ENCODE results near the gene FBXO31.

Gene FBXO31

DNA sequence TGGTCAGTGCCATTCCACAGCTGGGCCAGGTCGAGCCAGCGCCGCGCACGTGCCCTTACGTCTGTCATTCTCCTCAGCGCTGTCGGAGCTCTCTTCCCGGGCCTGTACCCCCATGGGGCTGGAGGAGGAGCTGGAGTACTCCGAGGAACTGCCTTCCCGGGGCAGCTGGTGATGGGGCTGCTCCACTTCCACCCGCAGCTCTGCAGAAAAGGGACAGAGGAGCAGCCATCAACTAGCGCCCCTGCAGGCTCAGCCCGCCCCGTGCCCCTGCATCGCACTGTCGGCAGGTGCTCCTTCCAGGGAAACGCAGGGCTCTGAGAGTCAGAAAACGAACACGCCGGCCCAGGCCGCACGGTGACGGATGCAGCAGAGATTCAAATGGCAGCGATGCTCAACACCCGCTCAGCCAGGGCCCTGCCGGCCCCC, 29.4 kb upstream of the FBXO31 start:
- Histone ChIP-seq H3K9ac (ENCODE audit: low read depth, low read length) (no peak overlapping the region), H4K20me1 (ENCODE audit: insufficient read depth, low read length) (no peaks in the 10 kb centered on the region), H3K27me3 (ENCODE audit: insufficient read depth, low read length, poor library complexity) (no peaks in the 10 kb centered on the region), H3K9me3 (ENCODE audit: insufficient read depth, low read length, severe bottlenecking) (no peaks in the 10 kb centered on the region), H3K36me3 (ENCODE audit: insufficient read depth, low read length) (no peaks in the 10 kb centered on the region), H3K27ac (ENCODE audit: low read length) (no peak overlapping the region), H3K4me1 (ENCODE audit: insufficient read depth, low read length) (no peaks in the 10 kb centered on the region), H2AFZ (ENCODE audit: low read depth, low read length) (no peak overlapping the region), H3K4me3 (ENCODE audit: low read depth in 1 of 2, low read length in 2 of 2) (no peak overlapping the region), H3K79me2 (ENCODE audit: insufficient read depth, low read length) (no peaks in the 10 kb centered on the region), H3K4me2 (ENCODE audit: insufficient read depth, low read length) (no peak overlapping the region)
- ATAC-seq (ENCODE audit: insufficient read depth, low read depth) (no peak), DNase-seq (no peak)
- TF ChIP-seq EZH2 (IDR thresholded peaks at IDR 0.05; ENCODE audit: borderline replicate concordance, low read depth, low read length, severe bottlenecking): no peak
- TF ChIP-seq, protein P1, sequence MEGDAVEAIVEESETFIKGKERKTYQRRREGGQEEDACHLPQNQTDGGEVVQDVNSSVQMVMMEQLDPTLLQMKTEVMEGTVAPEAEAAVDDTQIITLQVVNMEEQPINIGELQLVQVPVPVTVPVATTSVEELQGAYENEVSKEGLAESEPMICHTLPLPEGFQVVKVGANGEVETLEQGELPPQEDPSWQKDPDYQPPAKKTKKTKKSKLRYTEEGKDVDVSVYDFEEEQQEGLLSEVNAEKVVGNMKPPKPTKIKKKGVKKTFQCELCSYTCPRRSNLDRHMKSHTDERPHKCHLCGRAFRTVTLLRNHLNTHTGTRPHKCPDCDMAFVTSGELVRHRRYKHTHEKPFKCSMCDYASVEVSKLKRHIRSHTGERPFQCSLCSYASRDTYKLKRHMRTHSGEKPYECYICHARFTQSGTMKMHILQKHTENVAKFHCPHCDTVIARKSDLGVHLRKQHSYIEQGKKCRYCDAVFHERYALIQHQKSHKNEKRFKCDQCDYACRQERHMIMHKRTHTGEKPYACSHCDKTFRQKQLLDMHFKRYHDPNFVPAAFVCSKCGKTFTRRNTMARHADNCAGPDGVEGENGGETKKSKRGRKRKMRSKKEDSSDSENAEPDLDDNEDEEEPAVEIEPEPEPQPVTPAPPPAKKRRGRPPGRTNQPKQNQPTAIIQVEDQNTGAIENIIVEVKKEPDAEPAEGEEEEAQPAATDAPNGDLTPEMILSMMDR (IDR thresholded peaks at IDR 0.05; ENCODE audit: borderline replicate concordance, extremely low read depth, low read length, poor library complexity, severe bottlenecking): no peak

DNA sequence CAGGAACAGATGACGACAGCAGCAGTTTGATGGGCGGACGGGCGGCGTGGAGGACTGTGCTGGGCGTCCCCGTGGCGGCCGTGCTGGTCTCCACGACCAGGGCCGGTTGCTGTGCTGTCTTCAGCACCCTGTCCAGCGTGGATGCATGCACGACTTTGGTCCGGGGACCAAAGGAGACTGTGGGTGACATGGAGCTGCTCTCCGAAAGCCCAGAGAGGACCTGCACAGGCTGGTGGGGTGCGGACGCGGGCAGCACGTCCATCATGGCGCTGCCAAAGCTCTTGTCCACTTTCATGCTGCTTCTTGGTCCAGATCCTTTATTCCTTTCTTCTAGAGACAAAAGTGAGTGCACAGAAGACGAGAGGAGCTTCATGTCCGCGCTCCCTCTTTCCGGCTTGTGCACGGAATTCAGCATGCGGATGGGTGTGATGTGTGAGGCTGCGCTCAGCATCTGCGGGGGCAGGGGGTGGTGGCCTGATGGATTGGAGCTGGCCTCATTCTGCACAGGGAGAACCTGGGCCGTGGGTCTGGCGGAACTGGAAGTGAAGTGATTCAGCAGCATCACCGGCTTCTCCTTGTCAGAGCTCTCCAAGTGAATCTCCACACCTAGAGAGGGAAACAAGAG, 28.9 kb upstream of the FBXO31 start:
- H3K4me2 ChIP-seq (ENCODE audit: insufficient read depth, low read length): no peak overlapping the region
- H3K4me3 ChIP-seq (ENCODE audit: low read depth in 1 of 2, low read length in 2 of 2): no peak overlapping the region
- H3K4me1 ChIP-seq (ENCODE audit: insufficient read depth, low read length): no peaks in the 10 kb centered on the region
- no peaks in the 10 kb centered on the region for H3K27me3 ChIP-seq (ENCODE audit: insufficient read depth, low read length, poor library complexity)
- no peak overlapping the region for H3K9ac ChIP-seq (ENCODE audit: low read depth, low read length)
- no peak for ATAC-seq (ENCODE audit: insufficient read depth, low read depth)
- H3K9me3 ChIP-seq (ENCODE audit: insufficient read depth, low read length, severe bottlenecking): no peaks in the 10 kb centered on the region
- H3K36me3 ChIP-seq (ENCODE audit: insufficient read depth, low read length): no peaks in the 10 kb centered on the region
- H3K79me2 ChIP-seq (ENCODE audit: insufficient read depth, low read length): no peaks in the 10 kb centered on the region
- TF ChIP-seq EZH2 (IDR thresholded peaks at IDR 0.05; ENCODE audit: borderline replicate concordance, low read depth, low read length, severe bottlenecking): no peak
- TF ChIP-seq, protein P1 (IDR thresholded peaks at IDR 0.05; ENCODE audit: borderline replicate concordance, extremely low read depth, low read length, poor library complexity, severe bottlenecking): no peak
- H4K20me1 ChIP-seq (ENCODE audit: insufficient read depth, low read length): no peaks in the 10 kb centered on the region
- no peak overlapping the region for H2AFZ ChIP-seq (ENCODE audit: low read depth, low read length)
- no peak for DNase-seq
- no peak overlapping the region for H3K27ac ChIP-seq (ENCODE audit: low read length)

DNA sequence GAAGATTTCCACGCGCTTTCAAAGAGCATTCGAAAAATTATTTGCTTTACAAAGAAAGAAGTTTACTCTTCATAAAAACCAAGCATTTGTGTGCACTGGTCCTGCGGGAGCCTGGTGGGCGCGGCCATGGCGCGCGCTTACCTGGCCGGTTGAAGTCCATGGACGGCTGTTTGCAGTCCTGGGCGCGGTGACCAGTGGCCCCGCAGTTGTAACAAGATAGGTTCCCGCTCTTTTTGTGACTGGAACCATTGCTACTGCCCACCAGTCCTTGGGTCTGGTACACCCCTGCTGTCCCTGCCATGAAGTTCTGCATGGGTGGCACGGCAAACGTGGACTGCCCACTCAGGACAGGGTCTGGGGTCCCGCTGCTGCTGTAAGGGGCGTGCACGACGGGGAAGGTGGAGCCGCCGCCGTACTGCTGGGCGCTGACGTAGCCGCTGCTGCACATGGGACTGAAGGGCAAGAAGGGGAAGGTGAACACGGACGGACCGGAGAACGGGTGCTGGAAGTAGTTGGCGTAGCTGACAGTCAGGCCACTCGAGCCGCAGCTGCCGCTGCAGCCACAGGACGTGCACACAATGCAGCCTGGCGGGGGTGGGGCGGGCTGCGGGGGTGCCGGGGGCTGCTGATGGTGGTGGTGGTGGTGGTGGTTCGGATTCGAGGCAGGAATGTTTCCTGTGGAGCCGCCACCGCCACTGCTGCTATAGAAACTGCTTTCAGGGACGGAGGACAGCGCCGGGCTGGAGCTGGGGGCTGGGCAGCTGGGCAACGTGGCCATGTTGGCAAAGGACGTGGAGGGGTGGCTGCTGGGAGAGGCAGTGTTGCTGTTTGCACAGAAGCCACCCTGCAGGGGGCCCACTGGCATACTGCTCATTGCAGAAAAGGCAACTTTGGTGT, 28.0 kb upstream of the FBXO31 start:
- H3K79me2 ChIP-seq (ENCODE audit: insufficient read depth, low read length): no peaks in the 10 kb centered on the region
- ATAC-seq (ENCODE audit: insufficient read depth, low read depth): no peak

More for the DNA sequence above, 28.0 kb upstream of the FBXO31 start:
- H3K9ac ChIP-seq (ENCODE audit: low read depth, low read length): no peak overlapping the region
- no peaks in the 10 kb centered on the region for H3K27me3 ChIP-seq (ENCODE audit: insufficient read depth, low read length, poor library complexity)
- H3K4me3 ChIP-seq (ENCODE audit: low read depth in 1 of 2, low read length in 2 of 2): no peak overlapping the region
- no peak overlapping the region for H3K27ac ChIP-seq (ENCODE audit: low read length)
- H3K4me2 ChIP-seq (ENCODE audit: insufficient read depth, low read length): no peak overlapping the region
- no peaks in the 10 kb centered on the region for H3K4me1 ChIP-seq (ENCODE audit: insufficient read depth, low read length)
- no peaks in the 10 kb centered on the region for H3K9me3 ChIP-seq (ENCODE audit: insufficient read depth, low read length, severe bottlenecking)
- H4K20me1 ChIP-seq (ENCODE audit: insufficient read depth, low read length): no peaks in the 10 kb centered on the region
- H3K36me3 ChIP-seq (ENCODE audit: insufficient read depth, low read length): no peaks in the 10 kb centered on the region
- no peak overlapping the region for H2AFZ ChIP-seq (ENCODE audit: low read depth, low read length)
- DNase-seq: no peak
- TF ChIP-seq, protein P1 (IDR thresholded peaks at IDR 0.05; ENCODE audit: borderline replicate concordance, extremely low read depth, low read length, poor library complexity, severe bottlenecking): no peak
- no peak for TF ChIP-seq EZH2 (IDR thresholded peaks at IDR 0.05; ENCODE audit: borderline replicate concordance, low read depth, low read length, severe bottlenecking)
